Tibial nerve (tissue), 4 donors: ENCODE data around the gene ERN1. TPM values are rescaled to one million over a fixed set of nuclear protein-coding genes. Genes with fewer than 3 reads are reported as not detected.

Source experiments
- DNase-seq, 2 donors: peaks; one replicate each; pipeline ENCODE4 v3.0.0-alpha.2; 2019; ENCODE audit warnings: low spot score in 2 of 2
- H3K27ac ChIP-seq, 4 donors: fragments of 200-600 bp; sonication (generic) in 3 of 4; one replicate each; pipeline ENCODE4 v1.5.1; 2017 to 2019; ENCODE audit warnings: mild to moderate bottlenecking in 1 of 4
- H3K27me3 ChIP-seq, 2 donors: fragments of 200-600 bp; sonication (generic) in 1 of 2; one replicate each; pipeline versions ENCODE4 v1.5.1 to v1.6.0; 2017 to 2019
- H3K36me3 ChIP-seq, 3 donors: fragments of 200-600 bp; sonication (generic); one replicate each; pipeline ENCODE4 v1.5.1; 2018 to 2019
- H3K4me1 ChIP-seq, 4 donors: fragments of 200-600 bp; sonication (generic) in 3 of 4; one replicate each; pipeline ENCODE4 v1.5.1; 2017 to 2019
- H3K4me3 ChIP-seq, 4 donors: fragments of 200-600 bp; sonication (generic) in 3 of 4; one replicate each; pipeline ENCODE4 v1.5.1; 2017 to 2019; ENCODE audit warnings: mild to moderate bottlenecking in 1 of 4, moderate library complexity in 1 of 4
- H3K9me3 ChIP-seq, 4 donors: fragments of 200-600 bp; sonication (generic) in 3 of 4; one replicate each; pipeline ENCODE4 v1.5.1; 2017 to 2019
- CTCF ChIP-seq, 5 experiments: fragments of 200-600 bp in 3 of 5; fragments of 450-650 bp in 2 of 5; sonication (generic) in 3 of 5; IDR thresholded peaks; one replicate each; pipeline ENCODE4 v1.5.1; 2016 to 2019; ENCODE audit warnings: antibody characterized with exemption in 5 of 5, mild to moderate bottlenecking in 3 of 5, moderate library complexity in 2 of 5
- EP300 ChIP-seq, 2 donors: sonication (generic); formaldehyde crosslinking; IDR thresholded peaks; one replicate each; pipeline ENCODE4 v1.6.1; 2017; ENCODE audit warnings: antibody characterized with exemption in 2 of 2, mild to moderate bottlenecking in 1 of 2
- POLR2A ChIP-seq, 2 donors: fragments of 450-650 bp; IDR thresholded peaks; one replicate each; pipeline ENCODE4 v1.6.1; 2017; ENCODE audit warnings: antibody characterized with exemption in 2 of 2, mild to moderate bottlenecking in 2 of 2, moderate library complexity in 2 of 2
- WGBS, 2 donors: methylation state at CpG; one replicate each; pipeline ENCODE4 v1.1.5; 2018; 5-methylcytosine and 5-hydroxymethylcytosine counted together
- total RNA-seq, 4 donors: library from RNA; depleted of rRNA; stranded (reverse); fragments of >200 nt; gene quantifications; one replicate each; pipeline ENCODE4 v1.1.0, GENCODE V29; 2016

ERN1 gene
- total RNA-seq, 4 donors from 2014 or later = 8.7 to 17.7 (median 13.5) TPM

- Histone ChIP-seq H3K27ac (peak within 1 kb of the TSS in 1 of 4 donors; percentile 33), H3K36me3 (no peaks in the 10 kb centered on the region), H3K4me3 (peak within 1 kb of the TSS; percentile 28 to 54 (median 51)), H3K9me3 (no peaks in the 10 kb centered on the region), H3K27me3 (peaks cover 0 to 53% of the 10 kb centered on the region in 2 donors), H3K4me1 (peaks cover 0 to 19% (median 14%) of the 10 kb centered on the region in 4 donors)
- no peak for TF ChIP-seq POLR2A (IDR thresholded peaks at IDR 0.05)
- TF ChIP-seq EP300 (IDR thresholded peaks at IDR 0.05) = no peak
- TF ChIP-seq CTCF (IDR thresholded peaks at IDR 0.05) = no peak
- WGBS, 2 donors = 2 to 3% methylated on average over 22 to 35 of the region's 43 CpGs
- DNase-seq = no peak
Observed at GRCh38 chr17:63998050-63998720, 131.8 kb downstream of the ERN1 start, which contains the start of gene PRR29. PRR29 (plus strand) TSS chr17:63998351; CDS start chr17:63998365, 14 bp downstream.

GRCh38 chr17:63997341-63998048, 132.4 kb downstream of the ERN1 start:
- Histone ChIP-seq H3K9me3 (no peaks in the 10 kb centered on the region), H3K27ac (peak overlapping the region in 1 of 4 donors; percentile 33), H3K36me3 (no peaks in the 10 kb centered on the region), H3K4me1 (peaks cover 0 to 19% (median 14%) of the 10 kb centered on the region in 4 donors), H3K27me3 (peaks cover 0 to 56% of the 10 kb centered on the region in 2 donors), H3K4me3 (peak overlapping the region; percentile 28 to 54 (median 51))
- no peak for TF ChIP-seq CTCF (IDR thresholded peaks at IDR 0.05)
- TF ChIP-seq EP300 (IDR thresholded peaks at IDR 0.05) = no peak
- TF ChIP-seq POLR2A (IDR thresholded peaks at IDR 0.05) = no peak
- 13 to 27% methylated on average over 19 of the region's 19 CpGs for whole genome bisulfite sequencing, 2 donors
- DNase-seq = no peak

GRCh38 chr17:63996430-63997182, 133.3 kb downstream of the ERN1 start:
- no peak overlapping the region for H3K4me3 ChIP-seq
- TF ChIP-seq CTCF (IDR thresholded peaks at IDR 0.05) = no peak
- TF ChIP-seq POLR2A (IDR thresholded peaks at IDR 0.05) = no peak
- WGBS, 2 donors = 92 to 96% methylated on average over 11 of the region's 11 CpGs
- peaks cover 0 to 57% of the 10 kb centered on the region in 2 donors for H3K27me3 ChIP-seq
- no peak overlapping the region for H3K27ac ChIP-seq
- no peaks in the 10 kb centered on the region for H3K9me3 ChIP-seq
- H3K4me1 ChIP-seq = peaks cover 0 to 19% (median 14%) of the 10 kb centered on the region in 4 donors
- DNase-seq = no peak
- no peaks in the 10 kb centered on the region for H3K36me3 ChIP-seq

GRCh38 chr17:63995626-63996025, 134.3 kb downstream of the ERN1 start:
- no peak overlapping the region for H3K27ac ChIP-seq
- no peak overlapping the region for H3K4me3 ChIP-seq
- H3K4me1 ChIP-seq = peaks cover 0 to 22% (median 15%) of the 10 kb centered on the region in 4 donors
- peaks cover 0 to 57% of the 10 kb centered on the region in 2 donors for H3K27me3 ChIP-seq
- H3K9me3 ChIP-seq = no peaks in the 10 kb centered on the region
- no peak for DNase-seq
- no peaks in the 10 kb centered on the region for H3K36me3 ChIP-seq
- TF ChIP-seq EP300 (IDR thresholded peaks at IDR 0.05) (no peak), CTCF (IDR thresholded peaks at IDR 0.05) (no peak)
- 79 to 94% methylated on average over 5 of the region's 5 CpGs for WGBS, 2 donors
